Activated naive CD4-positive, alpha-beta T cell treated with anti-CD3 and anti-CD28 coated beads, Interleukin-2, amount 50 U/mL, for 24 hours (primary cell): Measurements from ENCODE around the gene CHD2.

ENCODE experiments used
- H3K27ac Mint-ChIP-seq: one replicate; pipeline ENCODE4 v1.8.0; 2021; ENCODE audit warnings: mild to moderate bottlenecking, mixed read lengths
- H3K27me3 Mint-ChIP-seq: one replicate; pipeline ENCODE4 v1.8.0; 2021; ENCODE audit warnings: mixed read lengths
- H3K36me3 Mint-ChIP-seq: one replicate; pipeline ENCODE4 v1.8.0; 2021; ENCODE audit warnings: mixed read lengths
- H3K4me1 Mint-ChIP-seq: one replicate; pipeline ENCODE4 v1.8.0; 2021; ENCODE audit warnings: mixed read lengths
- H3K4me3 Mint-ChIP-seq: one replicate; pipeline ENCODE4 v1.8.0; 2021; ENCODE audit warnings: mild to moderate bottlenecking, mixed read lengths
- H3K9me3 Mint-ChIP-seq: one replicate; pipeline ENCODE4 v1.8.0; 2021; ENCODE audit warnings: mixed read lengths

CHD2 gene

GRCh38 chr15:92974183-92974915 lies 74.2 kb downstream of the CHD2 start:
- no peaks in the 10 kb centered on the region for H3K9me3 Mint-ChIP-seq
- H3K27me3 Mint-ChIP-seq = no peaks in the 10 kb centered on the region
- H3K36me3 Mint-ChIP-seq = peaks cover 26% of the 10 kb centered on the region
- peaks cover 43% of the 10 kb centered on the region for H3K4me1 Mint-ChIP-seq
- H3K4me3 Mint-ChIP-seq = no peak overlapping the region
- peak overlapping the region; percentile 68 for H3K27ac Mint-ChIP-seq

DNA sequence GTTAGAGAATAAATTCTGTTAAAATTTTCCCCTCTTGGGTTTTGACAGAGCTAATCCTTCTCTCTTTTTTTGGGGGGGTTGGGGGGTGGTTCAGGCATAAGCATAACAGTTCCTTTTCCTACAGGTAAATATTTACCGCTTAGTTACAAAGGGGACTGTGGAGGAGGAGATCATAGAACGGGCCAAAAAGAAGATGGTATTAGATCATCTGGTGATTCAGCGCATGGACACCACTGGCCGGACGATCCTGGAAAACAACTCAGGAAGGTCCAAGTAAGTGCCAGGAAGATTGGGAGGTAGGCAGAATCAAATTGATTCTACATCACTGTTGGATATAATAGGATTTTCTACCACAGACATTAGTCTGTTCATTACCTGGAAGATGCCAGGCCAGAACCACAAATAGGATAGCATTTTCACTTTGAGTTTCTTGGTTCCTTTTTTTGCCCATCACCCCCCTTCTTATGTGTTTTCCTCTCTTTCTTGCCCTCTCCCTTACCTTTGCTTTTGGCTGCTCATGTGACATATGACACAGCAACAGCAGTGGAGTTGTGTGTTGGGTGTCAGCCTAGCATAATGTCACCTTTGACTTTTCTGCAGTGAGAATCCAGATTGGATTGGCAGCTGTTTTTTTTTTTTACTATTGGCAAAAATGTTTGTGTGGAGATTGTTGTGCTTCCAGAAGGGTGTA lies 79.0 kb downstream of the CHD2 start:
- Mint-ChIP-seq H3K4me1 (peaks cover 14% of the 10 kb centered on the region), H3K4me3 (no peak overlapping the region), H3K27ac (peak overlapping the region; percentile 3), H3K9me3 (no peaks in the 10 kb centered on the region), H3K27me3 (no peaks in the 10 kb centered on the region), H3K36me3 (peaks cover 19% of the 10 kb centered on the region)

DNA sequence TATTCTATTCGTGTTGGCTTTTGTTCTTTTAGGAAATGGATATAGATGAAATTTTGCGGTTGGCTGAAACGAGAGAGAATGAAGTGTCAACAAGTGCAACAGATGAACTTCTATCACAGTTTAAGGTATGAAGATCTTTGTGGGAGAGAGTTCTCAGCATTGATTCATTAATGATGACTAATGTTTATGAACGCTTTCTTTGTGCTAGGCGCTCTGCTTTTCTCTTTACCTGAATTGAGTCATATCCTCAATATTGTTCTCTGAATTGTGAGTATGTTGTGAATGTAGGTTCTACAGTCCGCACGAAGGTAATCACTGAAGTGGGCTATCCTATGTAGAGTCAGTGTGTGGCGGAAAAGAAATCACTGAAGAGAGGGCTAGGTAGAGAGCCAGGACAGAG lies 81.2 kb downstream of the CHD2 start:
- Mint-ChIP-seq H3K4me1 (peaks cover 4% of the 10 kb centered on the region), H3K4me3 (no peak overlapping the region), H3K36me3 (peaks cover 15% of the 10 kb centered on the region), H3K9me3 (no peaks in the 10 kb centered on the region), H3K27ac (no peak overlapping the region), H3K27me3 (no peaks in the 10 kb centered on the region)

GRCh38 chr15:92984161-92984560 lies 84.0 kb downstream of the CHD2 start:
- no peak overlapping the region for H3K4me3 Mint-ChIP-seq
- peaks cover 9% of the 10 kb centered on the region for H3K4me1 Mint-ChIP-seq
- no peaks in the 10 kb centered on the region for H3K27me3 Mint-ChIP-seq
- H3K27ac Mint-ChIP-seq = peak overlapping the region; percentile 95
- H3K9me3 Mint-ChIP-seq = no peaks in the 10 kb centered on the region
- peaks cover 15% of the 10 kb centered on the region for H3K36me3 Mint-ChIP-seq

- H3K4me1 Mint-ChIP-seq = peaks cover 15% of the 10 kb centered on the region
- no peak overlapping the region for H3K27ac Mint-ChIP-seq
- no peaks in the 10 kb centered on the region for H3K27me3 Mint-ChIP-seq
- H3K4me3 Mint-ChIP-seq = no peak overlapping the region
- no peaks in the 10 kb centered on the region for H3K9me3 Mint-ChIP-seq
- H3K36me3 Mint-ChIP-seq = peaks cover 18% of the 10 kb centered on the region
Measured at GRCh38 chr15:92989470-92989869, 89.3 kb downstream of the CHD2 start.

GRCh38 chr15:92990031-92990430 lies 89.9 kb downstream of the CHD2 start:
- peaks cover 20% of the 10 kb centered on the region for H3K4me1 Mint-ChIP-seq
- peak overlapping the region; percentile 79 for H3K27ac Mint-ChIP-seq
- peaks cover 20% of the 10 kb centered on the region for H3K36me3 Mint-ChIP-seq

GRCh38 chr15:92992720-92993119 lies 92.6 kb downstream of the CHD2 start:
- no peak overlapping the region for H3K4me3 Mint-ChIP-seq
- H3K27me3 Mint-ChIP-seq = no peaks in the 10 kb centered on the region
- H3K27ac Mint-ChIP-seq = peak overlapping the region; percentile 63
- H3K4me1 Mint-ChIP-seq = peaks cover 40% of the 10 kb centered on the region
- H3K9me3 Mint-ChIP-seq = no peaks in the 10 kb centered on the region
- H3K36me3 Mint-ChIP-seq = peaks cover 18% of the 10 kb centered on the region

More at GRCh38 chr15:92990031-92990430, 89.9 kb downstream of the CHD2 start:
- Mint-ChIP-seq H3K9me3 (no peaks in the 10 kb centered on the region), H3K27me3 (no peaks in the 10 kb centered on the region), H3K4me3 (no peak overlapping the region)

GRCh38 chr15:92997821-92998220 lies 97.7 kb downstream of the CHD2 start:
- Mint-ChIP-seq H3K4me3 (no peak overlapping the region), H3K4me1 (peaks cover 37% of the 10 kb centered on the region), H3K27ac (peak overlapping the region; percentile 84), H3K27me3 (no peaks in the 10 kb centered on the region), H3K36me3 (peaks cover 25% of the 10 kb centered on the region), H3K9me3 (no peaks in the 10 kb centered on the region)

DNA sequence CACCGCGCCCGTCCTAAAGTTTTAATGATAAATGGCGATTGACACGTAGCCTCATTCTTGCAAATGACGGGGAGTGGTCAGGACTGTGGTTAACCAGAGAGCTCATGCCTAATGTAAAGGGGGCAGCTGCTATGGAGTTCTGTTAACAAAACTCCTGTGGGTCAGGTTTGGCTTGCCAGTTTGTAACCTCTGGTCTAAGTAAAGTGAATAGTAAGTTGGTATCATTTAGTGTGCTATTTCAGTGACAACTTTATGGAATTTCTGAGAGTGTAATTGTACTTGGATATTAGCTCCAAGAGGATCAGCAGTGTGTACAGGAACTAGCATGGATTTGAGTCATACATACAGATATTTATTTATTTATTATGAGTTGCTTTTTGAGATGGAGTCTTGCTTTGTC lies 101.0 kb downstream of the CHD2 start:
- H3K36me3 Mint-ChIP-seq = peaks cover 32% of the 10 kb centered on the region
- H3K27me3 Mint-ChIP-seq = no peaks in the 10 kb centered on the region
- H3K9me3 Mint-ChIP-seq = no peaks in the 10 kb centered on the region
- H3K4me3 Mint-ChIP-seq = no peak overlapping the region
- H3K4me1 Mint-ChIP-seq = peaks cover 26% of the 10 kb centered on the region
- H3K27ac Mint-ChIP-seq = no peak overlapping the region

DNA sequence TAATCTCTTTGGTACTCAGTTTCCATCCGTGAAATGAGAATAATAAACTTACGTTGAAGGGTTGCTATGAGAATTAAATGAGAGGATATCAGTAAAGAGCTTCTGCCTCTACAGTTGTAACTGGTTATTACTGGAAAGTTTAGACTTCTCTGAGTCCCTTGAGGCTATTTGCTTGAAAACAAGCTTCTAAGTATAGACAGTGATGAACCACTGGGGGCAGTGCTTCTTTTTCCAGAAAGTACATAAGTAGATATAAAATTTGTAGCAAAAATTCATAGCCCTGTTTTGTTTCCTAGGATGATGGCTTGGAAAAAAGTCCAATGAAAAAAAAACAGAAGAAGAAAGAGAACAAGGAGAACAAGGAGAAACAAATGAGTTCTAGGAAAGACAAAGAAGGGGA lies 101.8 kb downstream of the CHD2 start:
- Mint-ChIP-seq H3K4me3 (no peak overlapping the region), H3K9me3 (no peaks in the 10 kb centered on the region), H3K36me3 (peaks cover 32% of the 10 kb centered on the region), H3K4me1 (peaks cover 19% of the 10 kb centered on the region), H3K27me3 (no peaks in the 10 kb centered on the region), H3K27ac (peak overlapping the region; percentile 84)

DNA sequence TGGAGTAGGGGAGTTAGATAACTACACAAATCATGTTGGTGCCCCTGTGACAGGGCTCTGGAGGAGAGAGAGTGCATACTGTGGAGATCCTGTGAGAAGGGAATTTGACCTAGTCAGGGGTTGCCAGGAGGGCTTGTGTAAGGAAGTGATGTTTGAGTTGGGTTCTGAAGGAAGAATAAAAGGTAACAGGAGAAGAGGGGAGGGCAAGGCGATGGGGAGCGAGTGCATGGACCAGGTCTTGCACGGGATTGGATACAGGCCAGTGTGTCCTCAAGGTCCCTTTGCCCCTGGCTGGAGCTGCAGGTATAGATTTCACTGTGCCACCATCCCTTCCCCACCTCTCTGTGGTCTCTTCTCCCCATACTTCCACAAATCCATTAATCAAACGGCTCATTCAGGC lies 105.0 kb downstream of the CHD2 start:
- Mint-ChIP-seq H3K4me3 (no peak overlapping the region), H3K36me3 (peaks cover 33% of the 10 kb centered on the region), H3K4me1 (peaks cover 4% of the 10 kb centered on the region), H3K27me3 (no peaks in the 10 kb centered on the region), H3K27ac (peak overlapping the region; percentile 47), H3K9me3 (no peaks in the 10 kb centered on the region)

- Mint-ChIP-seq H3K27me3 (no peaks in the 10 kb centered on the region), H3K36me3 (peaks cover 28% of the 10 kb centered on the region), H3K27ac (peak overlapping the region; percentile 92), H3K4me3 (no peak overlapping the region), H3K9me3 (no peaks in the 10 kb centered on the region), H3K4me1 (peaks cover 4% of the 10 kb centered on the region)
Measured at GRCh38 chr15:93007994-93008393, 107.9 kb downstream of the CHD2 start.

- Mint-ChIP-seq H3K27me3 (no peaks in the 10 kb centered on the region), H3K9me3 (no peaks in the 10 kb centered on the region), H3K4me3 (no peak overlapping the region), H3K36me3 (peaks cover 31% of the 10 kb centered on the region), H3K4me1 (peaks cover 8% of the 10 kb centered on the region), H3K27ac (peak overlapping the region; percentile 62)
Measured at GRCh38 chr15:93012786-93013185, 112.7 kb downstream of the CHD2 start.

DNA sequence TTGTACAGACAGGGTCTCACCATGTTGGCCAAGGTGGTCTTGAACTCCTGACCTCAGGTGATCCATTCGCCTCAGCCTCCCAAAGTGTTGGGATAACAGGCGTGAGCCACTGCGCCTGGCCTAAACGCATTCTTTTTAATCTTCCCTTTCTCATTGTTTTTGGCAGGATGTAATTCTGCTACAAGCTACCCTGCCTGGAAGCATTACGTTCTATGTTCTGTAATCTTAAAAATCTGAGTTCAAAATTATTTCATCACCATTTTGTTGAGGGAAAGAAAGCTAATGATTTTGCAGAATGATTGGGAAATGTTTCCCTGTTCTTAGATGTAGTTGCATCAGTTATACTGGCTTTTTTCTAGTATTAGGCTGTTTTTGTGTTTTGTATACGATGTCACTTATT lies 117.4 kb downstream of the CHD2 start:
- H3K27me3 Mint-ChIP-seq = no peaks in the 10 kb centered on the region
- H3K4me3 Mint-ChIP-seq = no peak overlapping the region
- H3K36me3 Mint-ChIP-seq = peaks cover 44% of the 10 kb centered on the region
- peak overlapping the region; percentile 60 for H3K27ac Mint-ChIP-seq
- H3K9me3 Mint-ChIP-seq = no peaks in the 10 kb centered on the region
- H3K4me1 Mint-ChIP-seq = peaks cover 53% of the 10 kb centered on the region

- Mint-ChIP-seq H3K36me3 (peaks cover 48% of the 10 kb centered on the region), H3K4me1 (peaks cover 64% of the 10 kb centered on the region), H3K4me3 (peak overlapping the region; percentile 51), H3K27me3 (no peaks in the 10 kb centered on the region), H3K9me3 (no peaks in the 10 kb centered on the region), H3K27ac (peak overlapping the region; percentile 93)
Measured at GRCh38 chr15:93018574-93018973, 118.5 kb downstream of the CHD2 start.

DNA sequence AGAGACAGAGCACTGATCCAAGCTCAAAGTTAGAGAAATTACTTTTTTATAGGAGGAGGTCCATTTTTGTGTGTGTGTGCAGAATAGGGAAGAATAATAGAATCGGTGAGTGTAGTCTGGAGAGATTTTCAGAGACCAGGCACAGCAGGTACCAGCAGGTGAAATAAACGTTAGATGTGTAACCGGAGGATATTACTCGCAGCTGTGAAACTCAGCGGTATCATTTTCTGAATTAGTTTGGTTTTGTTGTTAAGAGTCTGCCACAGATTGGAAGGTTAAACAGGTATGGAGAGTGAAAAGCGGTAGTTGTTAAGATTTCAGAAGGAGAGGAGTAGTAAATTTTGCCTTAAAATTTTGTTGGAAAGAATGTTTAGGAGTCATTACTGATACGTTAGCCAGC lies 119.0 kb downstream of the CHD2 start:
- H3K27ac Mint-ChIP-seq = peak overlapping the region; percentile 93
- H3K4me1 Mint-ChIP-seq = peaks cover 69% of the 10 kb centered on the region
- H3K27me3 Mint-ChIP-seq = no peaks in the 10 kb centered on the region
- H3K9me3 Mint-ChIP-seq = no peaks in the 10 kb centered on the region
- H3K36me3 Mint-ChIP-seq = peaks cover 50% of the 10 kb centered on the region
- peak overlapping the region; percentile 61 for H3K4me3 Mint-ChIP-seq
